Endodermal cell (in vitro differentiated cells): Measurements from ENCODE around the gene ARHGAP8. TPM values are rescaled to one million over a fixed set of nuclear protein-coding genes. Genes with fewer than 3 reads are reported as not detected.

ENCODE experiments used
- DNase-seq: peaks from one replicate; pipeline ENCODE4 v3.0.0-alpha.2; 2017
- H3K27ac ChIP-seq: 2 replicates; pipeline ENCODE4 v1.5.1; 2013; ENCODE audit warnings: mild to moderate bottlenecking, low read depth, low read length, moderate library complexity
- H3K27me3 ChIP-seq: 2 replicates; pipeline ENCODE4 v1.6.1; 2013; ENCODE audit warnings: mild to moderate bottlenecking, low read length, moderate library complexity; ENCODE audit not compliant: insufficient read depth, control insufficient read depth, poor library complexity, severe bottlenecking
- H3K36me3 ChIP-seq: 2 replicates; pipeline ENCODE4 v1.7.0; 2013; ENCODE audit warnings: mild to moderate bottlenecking, low read length, moderate library complexity; ENCODE audit not compliant: control insufficient read depth, insufficient read depth
- H3K4me1 ChIP-seq: one replicate; pipeline ENCODE4 v1.7.0; 2013; ENCODE audit warnings: low read length; ENCODE audit not compliant: control insufficient read depth, insufficient read depth
- H3K4me3 ChIP-seq: 2 replicates; pipeline ENCODE4 v1.5.1; 2013; ENCODE audit warnings: mild to moderate bottlenecking, low read length, moderate library complexity
- H3K9ac ChIP-seq: 2 replicates; pipeline ENCODE4 v1.6.1; 2013; ENCODE audit warnings: mild to moderate bottlenecking, low read length, moderate library complexity; ENCODE audit not compliant: poor library complexity, severe bottlenecking; ENCODE audit errors: extremely low read depth
- H3K9me3 ChIP-seq: 2 replicates; pipeline ENCODE4 v1.6.1; 2013; ENCODE audit warnings: mild to moderate bottlenecking, low read length, moderate library complexity; ENCODE audit not compliant: control insufficient read depth
- H3K27ac Mint-ChIP-seq: 2 replicates; pipeline ENCODE4 v1.8.0; 2020; ENCODE audit warnings: mixed read lengths
- H3K27me3 Mint-ChIP-seq: 2 replicates; pipeline ENCODE4 v1.8.0; 2021; ENCODE audit warnings: mild to moderate bottlenecking, mixed read lengths; ENCODE audit not compliant: insufficient read depth
- H3K36me3 Mint-ChIP-seq: 2 replicates; pipeline ENCODE4 v1.8.0; 2020; ENCODE audit warnings: low read depth, mixed read lengths
- H3K4me1 Mint-ChIP-seq: 2 replicates; pipeline ENCODE4 v1.8.0; 2020; ENCODE audit warnings: mixed read lengths
- H3K4me3 Mint-ChIP-seq: 2 replicates; pipeline ENCODE4 v1.8.0; 2020; ENCODE audit warnings: mild to moderate bottlenecking, moderate library complexity, mixed read lengths
- H3K9me3 Mint-ChIP-seq: 2 replicates; pipeline ENCODE4 v1.8.0; 2020; ENCODE audit warnings: mild to moderate bottlenecking, mixed read lengths
- CTCF ChIP-seq: fragments of 200-600 bp; sonication (generic); conservative IDR thresholded peaks from 2 replicates; pipeline ENCODE4 v1.5.0; 2021; ENCODE audit warnings: antibody characterized with exemption, mild to moderate bottlenecking
- WGBS, 2 experiments: methylation state at CpG; one replicate each; pipeline versions ENCODE4 v1.1.5 to v1.1.7; 2013; ENCODE audit warnings: missing lambda C conversion rate in 2 of 2, mixed read lengths in 1 of 2; ENCODE audit not compliant: insufficient coverage in 1 of 2, insufficient read length in 1 of 2; 5-methylcytosine and 5-hydroxymethylcytosine counted together
- total RNA-seq, 2 donors: library from RNA; stranded (reverse); fragmentation: NEBNext Ultra II Directional in 1 of 2; extraction: Animal tissue kit (Norgen Biotek cat#: 25700) in 1 of 2; gene quantifications; 2 replicates in 1 of 2; 3 replicates in 1 of 2; pipeline ENCODE4 v1.2.1, GENCODE V29; 2021

The ARHGAP8 gene
- total RNA-seq, 2 donors from 2014 or later: 45.2 to 51.3 TPM

- TF ChIP-seq CTCF: no peak
- Mint-ChIP-seq H3K27ac (no peak overlapping the region), H3K9me3 (no peaks in the 10 kb centered on the region), H3K4me3 (no peak overlapping the region), H3K4me1 (no peaks in the 10 kb centered on the region), H3K27me3 (no peaks in the 10 kb centered on the region), H3K36me3 (peaks cover 27% of the 10 kb centered on the region)
- Histone ChIP-seq H3K36me3 (peaks cover 32% of the 10 kb centered on the region), H3K4me3 (no peak overlapping the region), H3K9me3 (no peaks in the 10 kb centered on the region), H3K27me3 (no peaks in the 10 kb centered on the region), H3K4me1 (no peaks in the 10 kb centered on the region), H3K9ac (no peak overlapping the region), H3K27ac (no peak overlapping the region)
- WGBS, 2 experiments: 94 to 96% methylated on average over 12 to 20 of the region's 20 CpGs
- peak; percentile 38 for DNase-seq
These were observed 140.7 kb downstream of the ARHGAP8 start for GRCh38 chr22:44892803-44893730.

GRCh38 chr22:44893731-44894080, 141.3 kb downstream of the ARHGAP8 start:
- Histone ChIP-seq H3K4me3 (no peak overlapping the region), H3K27ac (no peak overlapping the region), H3K9me3 (no peaks in the 10 kb centered on the region), H3K36me3 (peaks cover 32% of the 10 kb centered on the region), H3K27me3 (no peaks in the 10 kb centered on the region), H3K4me1 (no peaks in the 10 kb centered on the region), H3K9ac (no peak overlapping the region)
- no peak overlapping the region for H3K27ac Mint-ChIP-seq
- DNase-seq: peak; percentile 38
- H3K4me3 Mint-ChIP-seq: no peak overlapping the region
- H3K27me3 Mint-ChIP-seq: no peaks in the 10 kb centered on the region
- no peaks in the 10 kb centered on the region for H3K9me3 Mint-ChIP-seq
- TF ChIP-seq CTCF: no peak
- WGBS, 2 experiments: 95% methylated on average over 7 of the region's 7 CpGs
- peaks cover 26% of the 10 kb centered on the region for H3K36me3 Mint-ChIP-seq
- no peaks in the 10 kb centered on the region for H3K4me1 Mint-ChIP-seq

- DNase-seq: peak; percentile 36
- no peak overlapping the region for H3K27ac Mint-ChIP-seq
- Histone ChIP-seq H3K36me3 (peaks cover 32% of the 10 kb centered on the region), H3K27ac (no peak overlapping the region), H3K9me3 (no peaks in the 10 kb centered on the region), H3K9ac (no peak overlapping the region), H3K4me1 (no peaks in the 10 kb centered on the region), H3K4me3 (no peak overlapping the region), H3K27me3 (no peaks in the 10 kb centered on the region)
- WGBS, 2 experiments: 93 to 96% methylated on average over 11 to 12 of the region's 12 CpGs
- no peak overlapping the region for H3K4me3 Mint-ChIP-seq
- no peak for TF ChIP-seq CTCF
- H3K4me1 Mint-ChIP-seq: no peaks in the 10 kb centered on the region
- no peaks in the 10 kb centered on the region for H3K9me3 Mint-ChIP-seq
- H3K27me3 Mint-ChIP-seq: no peaks in the 10 kb centered on the region
- peaks cover 28% of the 10 kb centered on the region for H3K36me3 Mint-ChIP-seq
These were observed 141.9 kb downstream of the ARHGAP8 start for GRCh38 chr22:44894321-44894720.
